Panc1 (cell line): Measurements from ENCODE around the gene TIE1. TPM values are rescaled to one million over a fixed set of nuclear protein-coding genes. Genes with fewer than 3 reads are reported as not detected.

Experiments used
- ATAC-seq: fragments of 200-7000 bp; cut with Tn5 transposase; 2 replicates; pipeline ENCODE4 v1.9.1; 2020; ENCODE audit warnings: mild to moderate bottlenecking, moderate library complexity
- BruUV-seq: library from RNA; stranded (reverse); fragments of 400-500 nt; replicated peaks from 2 replicates; lab custom pipeline; 2021; lab: Mats Ljungman, UMichigan
- CTCF ChIA-PET: fragments of 300-600 bp; sonication (Branson Sonifier 250); formaldehyde crosslinking; loops from one replicate; lab custom pipeline; 2022; ENCODE audit warnings: antibody characterized with exemption; lab: Charles Lee
- POLR2A ChIA-PET: fragments of 300-600 bp; sonication (Branson Sonifier 250); formaldehyde crosslinking; loops from one replicate; lab custom pipeline; 2022; ENCODE audit warnings: antibody characterized with exemption; lab: Charles Lee
- DNase-seq: peaks from one replicate; pipeline ENCODE4 v3.0.0-alpha.2; 2010; ENCODE audit warnings: low read depth, low spot score
- H3K27ac ChIP-seq: 2 replicates; pipeline ENCODE4 v1.5.1; 2011; ENCODE audit warnings: mild to moderate bottlenecking, low read length, inconsistent platforms
- H3K27me3 ChIP-seq: fragments of 200-500 bp; sonication (Bioruptor generic); 2 replicates; pipeline ENCODE4 v1.6.0; 2014; ENCODE audit warnings: low read length, inconsistent platforms; ENCODE audit not compliant: control insufficient read depth, insufficient read depth
- H3K36me3 ChIP-seq: fragments of 200-500 bp; sonication (Bioruptor generic); 2 replicates; pipeline ENCODE4 v1.5.1; 2014; ENCODE audit warnings: inconsistent platforms, mild to moderate bottlenecking, low read length, moderate library complexity; ENCODE audit not compliant: control insufficient read depth, insufficient read depth
- H3K4me1 ChIP-seq: 2 replicates; pipeline ENCODE4 v1.5.1; 2011; ENCODE audit warnings: inconsistent platforms, mild to moderate bottlenecking, low read length, moderate library complexity; ENCODE audit not compliant: control insufficient read depth, insufficient read depth
- H3K4me3 ChIP-seq, 2 experiments: 2 replicates each; pipeline ENCODE4 v1.5.1; 2011 to 2012; ENCODE audit warnings: low read depth in 2 of 2, low read length in 2 of 2, mild to moderate bottlenecking in 2 of 2, inconsistent platforms in 1 of 2, moderate library complexity in 1 of 2
- H3K9me3 ChIP-seq: fragments of 200-500 bp; sonication (Bioruptor generic); 2 replicates; pipeline ENCODE4 v1.5.1; 2014; ENCODE audit warnings: low read depth, mild to moderate bottlenecking, inconsistent platforms, low read length, moderate library complexity; ENCODE audit not compliant: control insufficient read depth, insufficient read depth
- POLR2AphosphoS5 ChIP-seq: IDR thresholded peaks from 2 replicates; pipeline ENCODE4 v1.6.1; 2012; ENCODE audit warnings: mild to moderate bottlenecking, low read depth, low read length, moderate library complexity
- REST ChIP-seq, 2 experiments: IDR thresholded peaks; 2 replicates each; pipeline ENCODE4 v1.6.1; 2011 to 2012; ENCODE audit warnings: low read depth in 2 of 2, control low read depth in 1 of 2, low read length in 1 of 2, mild to moderate bottlenecking in 1 of 2, moderate library complexity in 1 of 2; ENCODE audit not compliant: insufficient read depth in 1 of 2
- SIN3A ChIP-seq: IDR thresholded peaks from 2 replicates; pipeline ENCODE4 v1.6.1; 2012; ENCODE audit warnings: low read depth, mild to moderate bottlenecking, low read length, moderate library complexity, borderline replicate concordance; ENCODE audit not compliant: insufficient read depth
- TCF7L2 ChIP-seq: IDR thresholded peaks from 2 replicates; pipeline ENCODE4 v1.6.1; 2011; ENCODE audit warnings: mild to moderate bottlenecking, low read depth, low read length, inconsistent platforms
- in situ Hi-C: cut with HindIII; loops from 2 replicates; pipeline ENCODE4 v1.10.0; 2016; ENCODE audit warnings: low sequenced_read_pairs, low pct_unique_long_range_greater_than_20kb
- intact Hi-C: fragments of 100-400 bp; cut with micrococcal nuclease; formaldehyde crosslinking; loops from one replicate; pipeline ENCODE4 v1.10.0; 2022; ENCODE audit not compliant: unreplicated experiment
- total RNA-seq: library from RNA; stranded (reverse); gene quantifications from one replicate; pipeline ENCODE4 v1.2.1, GENCODE V29; 2021; ENCODE audit not compliant: unreplicated experiment
- TF ChIP-seq, protein P1 (sequence below): fragments of 450-650 bp; IDR thresholded peaks from 2 replicates; pipeline ENCODE4 v1.5.1; 2017; ENCODE audit warnings: mild to moderate bottlenecking

The TIE1 gene
- total RNA-seq, 1 experiment from 2014 or later: 0.28 TPM

- Histone ChIP-seq H3K4me3 (no peak overlapping the region), H3K27ac (no peak overlapping the region), H3K9me3 (no peaks in the 10 kb centered on the region), H3K27me3 (no peaks in the 10 kb centered on the region), H3K4me1 (no peaks in the 10 kb centered on the region), H3K36me3 (no peaks in the 10 kb centered on the region)
- CTCF ChIA-PET: no interaction called here
- TF ChIP-seq TCF7L2 (no peak), REST (IDR thresholded peaks at IDR 0.05; ENCODE audit: insufficient read depth in 1 of 2, low read depth in 2 of 2, low read length in 1 of 2) (no peak), SIN3A (no peak), POLR2AphosphoS5 (no peak)
- TF ChIP-seq, protein P1, sequence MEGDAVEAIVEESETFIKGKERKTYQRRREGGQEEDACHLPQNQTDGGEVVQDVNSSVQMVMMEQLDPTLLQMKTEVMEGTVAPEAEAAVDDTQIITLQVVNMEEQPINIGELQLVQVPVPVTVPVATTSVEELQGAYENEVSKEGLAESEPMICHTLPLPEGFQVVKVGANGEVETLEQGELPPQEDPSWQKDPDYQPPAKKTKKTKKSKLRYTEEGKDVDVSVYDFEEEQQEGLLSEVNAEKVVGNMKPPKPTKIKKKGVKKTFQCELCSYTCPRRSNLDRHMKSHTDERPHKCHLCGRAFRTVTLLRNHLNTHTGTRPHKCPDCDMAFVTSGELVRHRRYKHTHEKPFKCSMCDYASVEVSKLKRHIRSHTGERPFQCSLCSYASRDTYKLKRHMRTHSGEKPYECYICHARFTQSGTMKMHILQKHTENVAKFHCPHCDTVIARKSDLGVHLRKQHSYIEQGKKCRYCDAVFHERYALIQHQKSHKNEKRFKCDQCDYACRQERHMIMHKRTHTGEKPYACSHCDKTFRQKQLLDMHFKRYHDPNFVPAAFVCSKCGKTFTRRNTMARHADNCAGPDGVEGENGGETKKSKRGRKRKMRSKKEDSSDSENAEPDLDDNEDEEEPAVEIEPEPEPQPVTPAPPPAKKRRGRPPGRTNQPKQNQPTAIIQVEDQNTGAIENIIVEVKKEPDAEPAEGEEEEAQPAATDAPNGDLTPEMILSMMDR: no peak
- POLR2A ChIA-PET: interaction anchor here (1.1 kb wide), 1 partner anchor 9 kb away, joined by 3 read pairs; no protein-coding TSS in a partner anchor
- DNase-seq (no peak), ATAC-seq (no peak)
- no TSS peak for BruUV-seq
- in situ Hi-C loops: no loop called here
- intact Hi-C loops: no loop called here
Observed at GRCh38 chr1:43329995-43330751, 29.4 kb downstream of the TIE1 start.

GRCh38 chr1:43331688-43332087, 30.9 kb downstream of the TIE1 start:
- DNase-seq (no peak), ATAC-seq (no peak)
- BruUV-seq: no TSS peak
- CTCF ChIA-PET: interaction anchor here (0.8 kb wide), 1 partner anchor 14 kb away, joined by 3 read pairs; no protein-coding TSS in a partner anchor
- no peaks in the 10 kb centered on the region for H3K36me3 ChIP-seq
- no peak overlapping the region for H3K27ac ChIP-seq
- intact Hi-C loops: no loop called here
- no peaks in the 10 kb centered on the region for H3K27me3 ChIP-seq
- TF ChIP-seq REST (IDR thresholded peaks at IDR 0.05; ENCODE audit: insufficient read depth in 1 of 2, low read depth in 2 of 2, low read length in 1 of 2) (no peak), TCF7L2 (no peak), SIN3A (no peak), POLR2AphosphoS5 (no peak)
- TF ChIP-seq, protein P1: no peak
- no peak overlapping the region for H3K4me3 ChIP-seq
- POLR2A ChIA-PET: no interaction called here
- H3K9me3 ChIP-seq: no peaks in the 10 kb centered on the region
- in situ Hi-C loops: no loop called here
- no peaks in the 10 kb centered on the region for H3K4me1 ChIP-seq
